ENCODE data around the gene TMEM190. TPM values are rescaled to one million over a fixed set of nuclear protein-coding genes. Genes with fewer than 3 reads are reported as not detected.
"Not testable (repeated sequence)": the region's sequence is repeated elsewhere in the genome, so short reads cannot be mapped to it uniquely, and the experiment has no call there.

Gene TMEM190
- 0.74 TPM for total RNA-seq (2021; ENCODE audit: unreplicated experiment)
- polyA plus RNA-seq (2012; ENCODE audit: insufficient read length): not detected
- Bru-seq, nascent RNA: percentile 36 among the genes with signal in this experiment
- percentile 47 among the genes with signal in this experiment for BruChase-seq, experiment 1, labeled RNA remaining after a 2-hour chase
- BruChase-seq, experiment 2, labeled RNA remaining after a 6-hour chase: percentile 36 among the genes with signal in this experiment
- long read RNA-seq, partial matches to known transcripts: 0 of 4 reads
- long read RNA-seq, other reads (novel, unspliced or antisense): 4 of 4 reads

- TF ChIP-seq SIN3A (IDR thresholded peaks at IDR 0.05; ENCODE audit: borderline replicate concordance, insufficient read depth, low read depth, low read length) (no peak), POLR2AphosphoS5 (IDR thresholded peaks at IDR 0.05; ENCODE audit: low read depth, low read length) (no peak), CTCF (IDR thresholded peaks at IDR 0.05) (no peak), REST (IDR thresholded peaks at IDR 0.05; ENCODE audit: insufficient read depth in 1 of 2, low read depth in 2 of 2, low read length in 1 of 2) (no peak), TCF7L2 (IDR thresholded peaks at IDR 0.05; ENCODE audit: low read depth, low read length) (no peak)
- BruUV-seq (replicated peaks): no TSS peak
- Histone ChIP-seq H3K36me3 (ENCODE audit: control insufficient read depth, insufficient read depth, low read length) (no peaks in the 10 kb centered on the region), H3K4me1 (ENCODE audit: control insufficient read depth, insufficient read depth, low read length) (peaks cover 51% of the 10 kb centered on the region), H3K9me3 (ENCODE audit: control insufficient read depth, insufficient read depth, low read depth, low read length) (no peaks in the 10 kb centered on the region), H3K4me3 (ENCODE audit: low read depth in 2 of 2, low read length in 2 of 2) (no peak within 1 kb of the TSS), H3K27ac (ENCODE audit: low read length) (peak within 1 kb of the TSS; percentile 64), H3K27me3 (ENCODE audit: control insufficient read depth, insufficient read depth, low read length) (no peaks in the 10 kb centered on the region)
- POLR2A ChIA-PET: interaction anchor here (0.7 kb wide), 1 partner anchor 114 kb away, joined by 8 read pairs; no protein-coding TSS in a partner anchor
- CTCF ChIA-PET: interaction anchor here (0.7 kb wide), 1 partner anchor 75 kb away, joined by 3 read pairs; no protein-coding TSS in a partner anchor
- DNase-seq (ENCODE audit: low read depth, low spot score): no peak
- in situ Hi-C loops (cut with HindIII; ENCODE audit: low pct_unique_long_range_greater_than_20kb, low sequenced_read_pairs) (no loop called here), intact Hi-C loops (cut with micrococcal nuclease; ENCODE audit: unreplicated experiment) (loop anchor here (10.0 kb wide), 1 partner anchor 82 kb away; no protein-coding TSS in a partner anchor)
- ATAC-seq: peak; percentile 19; the same call in 1 of the 2 replicates
These were observed at the start of gene TMEM190 for GRCh38 chr19:55376241-55376933. TSS of gene TMEM190 (plus strand) at chr19:55376826. CDS start at chr19:55376854, 28 bp downstream.

GRCh38 chr19:55328774-55329318, 47.8 kb upstream of the TMEM190 start:
- BruUV-seq (replicated peaks); H3K27ac ChIP-seq (ENCODE audit: low read length); H3K36me3 ChIP-seq (ENCODE audit: control insufficient read depth, insufficient read depth, low read length); H3K9me3 ChIP-seq (ENCODE audit: control insufficient read depth, insufficient read depth, low read depth, low read length); H3K4me3 ChIP-seq (ENCODE audit: low read depth in 2 of 2, low read length in 2 of 2); intact Hi-C loops (cut with micrococcal nuclease; ENCODE audit: unreplicated experiment); ATAC-seq; DNase-seq (ENCODE audit: low read depth, low spot score); H3K27me3 ChIP-seq (ENCODE audit: control insufficient read depth, insufficient read depth, low read length); H3K4me1 ChIP-seq (ENCODE audit: control insufficient read depth, insufficient read depth, low read length); in situ Hi-C loops (cut with HindIII; ENCODE audit: low pct_unique_long_range_greater_than_20kb, low sequenced_read_pairs); CTCF ChIA-PET: not testable (repeated sequence)
- POLR2A ChIA-PET: interaction anchor here (0.7 kb wide), 1 partner anchor 413 kb away, joined by 16 read pairs; no protein-coding TSS in a partner anchor

- DNase-seq (ENCODE audit: low read depth, low spot score); in situ Hi-C loops (cut with HindIII; ENCODE audit: low pct_unique_long_range_greater_than_20kb, low sequenced_read_pairs); H3K9me3 ChIP-seq (ENCODE audit: control insufficient read depth, insufficient read depth, low read depth, low read length); H3K4me1 ChIP-seq (ENCODE audit: control insufficient read depth, insufficient read depth, low read length); POLR2A ChIA-PET; BruUV-seq (replicated peaks); intact Hi-C loops (cut with micrococcal nuclease; ENCODE audit: unreplicated experiment); H3K27ac ChIP-seq (ENCODE audit: low read length); ATAC-seq; H3K27me3 ChIP-seq (ENCODE audit: control insufficient read depth, insufficient read depth, low read length); H3K36me3 ChIP-seq (ENCODE audit: control insufficient read depth, insufficient read depth, low read length); H3K4me3 ChIP-seq (ENCODE audit: low read depth in 2 of 2, low read length in 2 of 2): not testable (repeated sequence)
- CTCF ChIA-PET: interaction anchor here (0.7 kb wide), 1 partner anchor 9 kb away, joined by 6 read pairs; no protein-coding TSS in a partner anchor
These were observed 46.8 kb upstream of the TMEM190 start for GRCh38 chr19:55329791-55330190.
